Testis (tissue), 2 donors: Measurements from ENCODE around the gene DTL.
"Not testable (repeated sequence)": the region's sequence is repeated elsewhere in the genome, so short reads cannot be mapped to it uniquely, and the experiment has no call there.

Experiments used
- CTCF ChIP-seq, 3 experiments: fragments of 450-650 bp in 2 of 3; fragments of 200-600 bp in 1 of 3; sonication (generic) in 1 of 3; IDR thresholded peaks; one replicate each; pipeline ENCODE4 v1.5.1; 2016 to 2019; ENCODE audit warnings: antibody characterized with exemption in 3 of 3, mild to moderate bottlenecking in 2 of 3, moderate library complexity in 1 of 3
- POLR2A ChIP-seq: fragments of 450-650 bp; IDR thresholded peaks from one replicate; pipeline ENCODE4 v1.6.1; 2017; ENCODE audit warnings: antibody characterized with exemption, mild to moderate bottlenecking, moderate library complexity

DNA sequence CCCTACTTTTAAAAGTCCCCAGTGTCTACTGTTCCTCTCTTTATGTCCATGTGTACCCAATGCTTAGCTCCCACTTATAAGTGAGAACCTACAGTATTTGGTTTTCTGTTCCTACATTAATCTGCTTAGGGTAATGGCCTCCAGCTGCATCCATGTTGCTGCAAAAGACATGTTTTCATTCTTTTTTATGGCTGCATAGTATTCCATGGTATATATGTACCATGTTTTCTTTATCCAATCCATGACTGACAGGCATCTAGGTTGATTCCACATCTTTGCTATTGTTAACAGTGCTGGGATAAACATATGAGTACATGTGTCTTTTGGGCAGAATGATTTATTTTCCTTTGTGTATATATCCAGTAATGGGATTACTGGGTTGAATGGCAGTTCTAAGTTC lies 12.6 kb upstream of the DTL start:
- not testable (repeated sequence) for TF ChIP-seq CTCF (IDR thresholded peaks at IDR 0.05); POLR2A
